Measurements from ENCODE around the gene C8G. TPM values are rescaled to one million over a fixed set of nuclear protein-coding genes. Genes with fewer than 3 reads are reported as not detected.
A peak's percentile ranks its signal among the peaks of the same experiment; 100 is the strongest.

Gene C8G
- total and polyA plus RNA-seq, 2 donors (not counting 1 experiment from before 2014, with no cell fraction given), result 1.7 to 2.8 TPM

DNA sequence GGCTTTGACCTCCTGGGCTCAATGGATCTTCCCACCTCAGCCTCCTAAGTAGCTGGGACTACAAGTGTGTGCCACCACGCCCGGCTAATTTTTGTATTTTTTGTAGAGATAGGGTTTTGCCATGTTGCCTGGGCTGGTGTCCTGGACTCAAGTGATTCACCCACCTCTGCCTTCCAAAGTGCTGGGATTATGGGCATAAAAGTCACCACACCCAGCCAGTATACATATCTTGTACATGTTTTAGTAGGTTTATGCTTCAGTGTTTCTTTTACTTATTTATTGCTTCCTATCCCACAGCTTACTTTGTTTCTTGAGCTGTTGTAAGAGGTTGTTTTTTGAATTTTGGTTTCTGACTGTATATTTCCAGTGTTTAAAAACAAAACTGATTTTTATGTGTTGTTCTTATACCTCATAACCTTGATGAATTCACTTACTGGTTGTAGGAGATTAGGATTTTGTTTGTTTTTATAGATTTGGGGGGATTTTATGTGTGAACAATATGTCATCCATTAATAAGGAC is 13.4 kb upstream of the C8G start:
- no CpG with 5 or more reads among the region's 2 CpGs for WGBS (ENCODE audit: insufficient coverage)
- intact Hi-C loops (cut with micrococcal nuclease), result no loop called here
- TF ChIP-seq, protein P1, sequence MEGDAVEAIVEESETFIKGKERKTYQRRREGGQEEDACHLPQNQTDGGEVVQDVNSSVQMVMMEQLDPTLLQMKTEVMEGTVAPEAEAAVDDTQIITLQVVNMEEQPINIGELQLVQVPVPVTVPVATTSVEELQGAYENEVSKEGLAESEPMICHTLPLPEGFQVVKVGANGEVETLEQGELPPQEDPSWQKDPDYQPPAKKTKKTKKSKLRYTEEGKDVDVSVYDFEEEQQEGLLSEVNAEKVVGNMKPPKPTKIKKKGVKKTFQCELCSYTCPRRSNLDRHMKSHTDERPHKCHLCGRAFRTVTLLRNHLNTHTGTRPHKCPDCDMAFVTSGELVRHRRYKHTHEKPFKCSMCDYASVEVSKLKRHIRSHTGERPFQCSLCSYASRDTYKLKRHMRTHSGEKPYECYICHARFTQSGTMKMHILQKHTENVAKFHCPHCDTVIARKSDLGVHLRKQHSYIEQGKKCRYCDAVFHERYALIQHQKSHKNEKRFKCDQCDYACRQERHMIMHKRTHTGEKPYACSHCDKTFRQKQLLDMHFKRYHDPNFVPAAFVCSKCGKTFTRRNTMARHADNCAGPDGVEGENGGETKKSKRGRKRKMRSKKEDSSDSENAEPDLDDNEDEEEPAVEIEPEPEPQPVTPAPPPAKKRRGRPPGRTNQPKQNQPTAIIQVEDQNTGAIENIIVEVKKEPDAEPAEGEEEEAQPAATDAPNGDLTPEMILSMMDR (IDR thresholded peaks at IDR 0.05), result no peak
- TF ChIP-seq EZH2 (IDR thresholded peaks at IDR 0.05; ENCODE audit: borderline replicate concordance, insufficient read depth, low read depth, low read length, poor library complexity, severe bottlenecking), result no peak
- Histone ChIP-seq H3K9me3 (ENCODE audit: control extremely low read depth in 1 of 3, control insufficient read depth in 2 of 3, insufficient read depth in 1 of 3, low read length in 2 of 3) (no peaks in the 10 kb centered on the region), H3K4me1 (ENCODE audit: control insufficient read depth in 2 of 2, insufficient read depth in 2 of 2, low read length in 2 of 2) (no peaks in the 10 kb centered on the region), H3K9ac (ENCODE audit: low read length) (no peak overlapping the region), H2AFZ (ENCODE audit: insufficient read depth, low read depth, low read length, poor library complexity, severe bottlenecking) (no peak overlapping the region), H3K79me2 (ENCODE audit: control insufficient read depth, insufficient read depth, low read length) (peaks cover 2% of the 10 kb centered on the region), H4K20me1 (ENCODE audit: control insufficient read depth, insufficient read depth, low read length, poor library complexity, severe bottlenecking) (peaks cover 13% of the 10 kb centered on the region), H3K27ac (ENCODE audit: low read length in 2 of 2) (no peak overlapping the region), H3K36me3 (replicated peaks in 1 of 2; ENCODE audit: control extremely low read depth in 1 of 2, control insufficient read depth in 1 of 2, extremely low read depth in 1 of 2, insufficient read depth in 2 of 2, low read length in 1 of 2) (peaks cover 0 to 7% of the 10 kb centered on the region in 2 experiments), H3K4me3 (ENCODE audit: control extremely low read depth in 1 of 5, extremely low read depth in 1 of 5, insufficient read depth in 1 of 5, low read depth in 2 of 5, low read length in 4 of 5) (no peak overlapping the region), H3K4me2 (replicated peaks; ENCODE audit: low read depth, low read length, poor library complexity, severe bottlenecking) (no peak overlapping the region), H3K27me3 (replicated peaks in 1 of 4; ENCODE audit: control extremely low read depth in 1 of 4, control insufficient read depth in 3 of 4, insufficient read depth in 4 of 4, low read length in 3 of 4) (no peaks in the 10 kb centered on the region)
- H3K4me3 Mint-ChIP-seq, result no peak overlapping the region
- H3K27me3 Mint-ChIP-seq, result no peaks in the 10 kb centered on the region
- ChIA-PET CTCF (no interaction called here), POLR2A (no interaction called here)
- DNase-seq, result no peak
- ATAC-seq (ENCODE audit: low read depth), result no peak
- no peaks in the 10 kb centered on the region for H3K4me1 Mint-ChIP-seq
- no peaks in the 10 kb centered on the region for H3K9me3 Mint-ChIP-seq (ENCODE audit: insufficient read depth)
- H3K27ac Mint-ChIP-seq, result peak overlapping the region; percentile 72

DNA sequence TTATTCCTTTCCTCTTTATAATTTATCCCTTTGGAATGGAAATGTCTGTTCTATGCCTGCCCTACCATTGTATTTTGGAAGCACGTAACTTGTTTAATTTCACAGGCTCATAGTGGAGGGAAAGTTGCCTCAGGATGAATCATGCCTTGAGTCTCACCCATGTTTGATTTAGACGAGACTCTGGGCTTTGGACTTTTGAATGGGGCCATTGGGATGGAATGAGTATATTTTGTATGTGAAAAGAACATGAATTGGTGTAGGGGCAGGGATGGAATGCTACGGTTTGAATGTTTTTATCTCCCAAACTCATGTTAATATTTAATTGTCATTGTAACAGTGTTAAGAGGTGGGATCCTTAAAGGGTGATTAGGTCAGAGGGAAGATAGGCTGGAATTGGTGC is 10.8 kb upstream of the C8G start:
- Mint-ChIP-seq H3K27ac (no peak overlapping the region), H3K4me3 (no peak overlapping the region), H3K27me3 (no peaks in the 10 kb centered on the region), H3K9me3 (ENCODE audit: insufficient read depth) (no peaks in the 10 kb centered on the region), H3K4me1 (no peaks in the 10 kb centered on the region)
- DNase-seq (no peak), ATAC-seq (ENCODE audit: low read depth) (no peak)
- TF ChIP-seq EZH2 (IDR thresholded peaks at IDR 0.05; ENCODE audit: borderline replicate concordance, insufficient read depth, low read depth, low read length, poor library complexity, severe bottlenecking), result no peak
- TF ChIP-seq, protein P1 (IDR thresholded peaks at IDR 0.05), result no peak
- Histone ChIP-seq H3K4me3 (ENCODE audit: control extremely low read depth in 1 of 5, extremely low read depth in 1 of 5, insufficient read depth in 1 of 5, low read depth in 2 of 5, low read length in 4 of 5) (no peak overlapping the region), H3K27me3 (replicated peaks in 1 of 4; ENCODE audit: control extremely low read depth in 1 of 4, control insufficient read depth in 3 of 4, insufficient read depth in 4 of 4, low read length in 3 of 4) (no peaks in the 10 kb centered on the region), H4K20me1 (ENCODE audit: control insufficient read depth, insufficient read depth, low read length, poor library complexity, severe bottlenecking) (peaks cover 30% of the 10 kb centered on the region), H3K9ac (ENCODE audit: low read length) (no peak overlapping the region), H3K79me2 (ENCODE audit: control insufficient read depth, insufficient read depth, low read length) (peaks cover 2% of the 10 kb centered on the region), H3K9me3 (ENCODE audit: control extremely low read depth in 1 of 3, control insufficient read depth in 2 of 3, insufficient read depth in 1 of 3, low read length in 2 of 3) (no peaks in the 10 kb centered on the region), H3K4me1 (ENCODE audit: control insufficient read depth in 2 of 2, insufficient read depth in 2 of 2, low read length in 2 of 2) (no peaks in the 10 kb centered on the region), H3K4me2 (replicated peaks; ENCODE audit: low read depth, low read length, poor library complexity, severe bottlenecking) (no peak overlapping the region), H3K36me3 (replicated peaks in 1 of 2; ENCODE audit: control extremely low read depth in 1 of 2, control insufficient read depth in 1 of 2, extremely low read depth in 1 of 2, insufficient read depth in 2 of 2, low read length in 1 of 2) (peaks cover 0 to under 1% of the 10 kb centered on the region in 2 experiments), H3K27ac (ENCODE audit: low read length in 2 of 2) (no peak overlapping the region), H2AFZ (ENCODE audit: insufficient read depth, low read depth, low read length, poor library complexity, severe bottlenecking) (no peak overlapping the region)
- POLR2A ChIA-PET, result no interaction called here
- WGBS (ENCODE audit: insufficient coverage), result 91% methylated on average over 1 of the region's 3 CpGs
- intact Hi-C loops (cut with micrococcal nuclease), result no loop called here
- CTCF ChIA-PET, result no interaction called here

Measured in B cell (primary cell).